ENCODE measurements around the gene A2M.

Gene A2M

GRCh38 chr12:9096563-9097176 is 19.0 kb downstream of the A2M start:
- no peaks in the 10 kb centered on the region for H3K9me3 ChIP-seq (ENCODE audit: control insufficient read depth in 2 of 2, low read length in 2 of 2)
- H3K9ac ChIP-seq (ENCODE audit: low read length in 2 of 2) = no peak overlapping the region
- peaks cover 2% of the 10 kb centered on the region for H3K4me1 ChIP-seq (ENCODE audit: control insufficient read depth, insufficient read depth, low read length)
- H3K27me3 ChIP-seq (ENCODE audit: control insufficient read depth in 1 of 2, insufficient read depth in 2 of 2, low read length in 2 of 2) = no peaks in the 10 kb centered on the region
- peaks cover 36 to 39% of the 10 kb centered on the region in 2 donors for H3K36me3 ChIP-seq (ENCODE audit: control insufficient read depth in 2 of 2, insufficient read depth in 2 of 2, low read length in 2 of 2)
- H3K4me3 ChIP-seq (ENCODE audit: low read length in 2 of 2) = no peak overlapping the region
- H3K27ac ChIP-seq (ENCODE audit: low read length) = no peak overlapping the region

DNA sequence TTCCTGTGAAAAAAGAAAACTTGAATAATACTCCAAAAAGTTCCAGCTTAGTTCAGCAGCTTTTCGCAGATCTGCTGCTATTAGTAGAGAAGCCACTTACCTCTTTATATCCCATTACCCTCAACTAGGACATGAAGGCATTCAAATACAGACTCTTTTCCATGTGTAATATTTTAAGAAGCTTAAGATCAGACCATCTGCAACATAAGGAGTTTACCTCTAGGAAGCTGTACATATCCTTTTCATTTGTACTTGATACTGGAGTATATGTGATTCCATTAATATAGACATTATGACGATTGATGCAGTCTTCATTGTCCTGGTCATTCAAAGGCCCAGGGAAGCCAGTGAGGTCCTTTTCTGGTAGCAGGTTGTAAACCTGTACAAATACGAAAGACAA is 20.4 kb downstream of the A2M start:
- Histone ChIP-seq H3K9me3 (ENCODE audit: control insufficient read depth in 2 of 2, low read length in 2 of 2) (no peaks in the 10 kb centered on the region), H3K9ac (ENCODE audit: low read length in 2 of 2) (no peak overlapping the region), H3K4me1 (ENCODE audit: control insufficient read depth, insufficient read depth, low read length) (peaks cover 2% of the 10 kb centered on the region), H3K27ac (ENCODE audit: low read length) (no peak overlapping the region), H3K27me3 (ENCODE audit: control insufficient read depth in 1 of 2, insufficient read depth in 2 of 2, low read length in 2 of 2) (no peaks in the 10 kb centered on the region), H3K36me3 (ENCODE audit: control insufficient read depth in 2 of 2, insufficient read depth in 2 of 2, low read length in 2 of 2) (peaks cover 32 to 41% of the 10 kb centered on the region in 2 donors), H3K4me3 (ENCODE audit: low read length in 2 of 2) (no peak overlapping the region)

GRCh38 chr12:9094512-9095206 is 21.1 kb downstream of the A2M start:
- Histone ChIP-seq H3K9me3 (ENCODE audit: control insufficient read depth in 2 of 2, low read length in 2 of 2) (no peaks in the 10 kb centered on the region), H3K27me3 (ENCODE audit: control insufficient read depth in 1 of 2, insufficient read depth in 2 of 2, low read length in 2 of 2) (no peaks in the 10 kb centered on the region), H3K36me3 (ENCODE audit: control insufficient read depth in 2 of 2, insufficient read depth in 2 of 2, low read length in 2 of 2) (peaks cover 36 to 42% of the 10 kb centered on the region in 2 donors), H3K9ac (ENCODE audit: low read length in 2 of 2) (no peak overlapping the region), H3K27ac (ENCODE audit: low read length) (no peak overlapping the region), H3K4me3 (ENCODE audit: low read length in 2 of 2) (no peak overlapping the region), H3K4me1 (ENCODE audit: control insufficient read depth, insufficient read depth, low read length) (peaks cover 2% of the 10 kb centered on the region)

GRCh38 chr12:9091891-9092598 is 23.7 kb downstream of the A2M start:
- H3K4me3 ChIP-seq (ENCODE audit: low read length in 2 of 2) = no peak overlapping the region
- no peaks in the 10 kb centered on the region for H3K9me3 ChIP-seq (ENCODE audit: control insufficient read depth in 2 of 2, low read length in 2 of 2)
- H3K27me3 ChIP-seq (ENCODE audit: control insufficient read depth in 1 of 2, insufficient read depth in 2 of 2, low read length in 2 of 2) = no peaks in the 10 kb centered on the region
- no peak overlapping the region for H3K9ac ChIP-seq (ENCODE audit: low read length in 2 of 2)
- no peak overlapping the region for H3K27ac ChIP-seq (ENCODE audit: low read length)
- peaks cover 31 to 45% of the 10 kb centered on the region in 2 donors for H3K36me3 ChIP-seq (ENCODE audit: control insufficient read depth in 2 of 2, insufficient read depth in 2 of 2, low read length in 2 of 2)
- H3K4me1 ChIP-seq (ENCODE audit: control insufficient read depth, insufficient read depth, low read length) = peaks cover 2% of the 10 kb centered on the region

GRCh38 chr12:9090220-9090619 is 25.5 kb downstream of the A2M start:
- Histone ChIP-seq H3K4me3 (ENCODE audit: low read length in 2 of 2) (no peak overlapping the region), H3K9ac (ENCODE audit: low read length in 2 of 2) (no peak overlapping the region), H3K4me1 (ENCODE audit: control insufficient read depth, insufficient read depth, low read length) (peaks cover 2% of the 10 kb centered on the region), H3K9me3 (ENCODE audit: control insufficient read depth in 2 of 2, low read length in 2 of 2) (no peaks in the 10 kb centered on the region), H3K36me3 (ENCODE audit: control insufficient read depth in 2 of 2, insufficient read depth in 2 of 2, low read length in 2 of 2) (peaks cover 23 to 43% of the 10 kb centered on the region in 2 donors), H3K27me3 (ENCODE audit: control insufficient read depth in 1 of 2, insufficient read depth in 2 of 2, low read length in 2 of 2) (no peaks in the 10 kb centered on the region), H3K27ac (ENCODE audit: low read length) (no peak overlapping the region)

DNA sequence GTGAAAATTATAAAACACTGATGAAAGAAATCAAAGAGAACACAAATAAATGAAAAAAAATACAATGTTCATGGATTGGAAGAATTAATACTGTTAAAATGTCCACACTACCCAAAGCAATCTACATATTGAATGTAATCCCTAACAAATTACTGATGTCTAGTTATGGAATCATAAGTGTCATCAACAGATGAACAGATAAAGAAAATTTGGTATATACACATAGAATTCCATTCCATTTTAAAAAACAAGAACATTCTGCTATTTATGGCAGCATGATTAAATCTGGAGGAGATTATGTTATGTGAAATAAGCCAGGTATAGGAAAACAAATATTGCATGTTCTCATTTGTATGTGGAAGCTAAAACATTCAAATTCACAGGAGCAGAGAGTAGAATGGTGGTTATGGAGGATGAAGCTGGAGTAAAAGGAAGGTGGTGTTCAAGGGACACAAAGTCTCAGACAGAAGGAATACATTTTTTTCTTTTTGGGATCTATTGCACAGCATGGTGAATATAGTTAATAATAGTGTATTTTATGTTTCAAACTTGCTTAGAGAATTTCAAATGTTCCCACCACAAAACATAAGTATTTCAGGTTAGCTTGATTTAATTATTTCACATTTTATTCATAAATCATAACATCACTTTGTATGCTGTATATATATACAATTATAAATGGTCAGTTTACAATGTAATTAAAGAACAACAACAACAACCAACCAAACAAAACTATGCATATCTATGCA is 28.5 kb downstream of the A2M start:
- H3K4me3 ChIP-seq (ENCODE audit: low read length in 2 of 2) = no peak overlapping the region
- H3K9ac ChIP-seq (ENCODE audit: low read length in 2 of 2) = no peak overlapping the region
- H3K27me3 ChIP-seq (ENCODE audit: control insufficient read depth in 1 of 2, insufficient read depth in 2 of 2, low read length in 2 of 2) = no peaks in the 10 kb centered on the region
- peaks cover 21 to 31% of the 10 kb centered on the region in 2 donors for H3K36me3 ChIP-seq (ENCODE audit: control insufficient read depth in 2 of 2, insufficient read depth in 2 of 2, low read length in 2 of 2)
- no peaks in the 10 kb centered on the region for H3K4me1 ChIP-seq (ENCODE audit: control insufficient read depth, insufficient read depth, low read length)
- H3K9me3 ChIP-seq (ENCODE audit: control insufficient read depth in 2 of 2, low read length in 2 of 2) = no peaks in the 10 kb centered on the region
- no peak overlapping the region for H3K27ac ChIP-seq (ENCODE audit: low read length)

DNA sequence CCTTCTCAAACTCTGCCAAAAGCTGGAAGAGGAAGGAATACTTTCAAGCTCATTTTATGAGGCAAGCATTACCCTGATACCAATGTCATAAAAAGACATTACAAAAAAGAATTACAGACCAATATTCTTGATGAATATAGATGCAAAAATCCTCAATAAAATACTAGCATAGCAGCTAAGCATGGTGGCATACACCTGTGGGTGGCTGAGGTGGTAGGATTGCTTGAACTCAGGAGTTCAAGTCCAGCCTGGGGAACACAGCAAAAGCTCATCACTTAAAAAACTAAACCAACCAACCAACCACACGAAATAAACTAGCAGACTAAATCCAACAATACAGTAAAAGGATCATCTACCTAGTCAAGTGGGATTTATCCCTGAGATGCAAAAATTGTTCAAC is 29.6 kb downstream of the A2M start:
- H3K36me3 ChIP-seq (ENCODE audit: control insufficient read depth in 2 of 2, insufficient read depth in 2 of 2, low read length in 2 of 2) = peaks cover 16 to 27% of the 10 kb centered on the region in 2 donors
- no peak overlapping the region for H3K4me3 ChIP-seq (ENCODE audit: low read length in 2 of 2)
- H3K9me3 ChIP-seq (ENCODE audit: control insufficient read depth in 2 of 2, low read length in 2 of 2) = no peaks in the 10 kb centered on the region
- H3K9ac ChIP-seq (ENCODE audit: low read length in 2 of 2) = no peak overlapping the region
- H3K4me1 ChIP-seq (ENCODE audit: control insufficient read depth, insufficient read depth, low read length) = no peaks in the 10 kb centered on the region
- H3K27ac ChIP-seq (ENCODE audit: low read length) = no peak overlapping the region
- H3K27me3 ChIP-seq (ENCODE audit: control insufficient read depth in 1 of 2, insufficient read depth in 2 of 2, low read length in 2 of 2) = no peaks in the 10 kb centered on the region

GRCh38 chr12:9084417-9084816 is 31.3 kb downstream of the A2M start:
- H3K4me1 ChIP-seq (ENCODE audit: control insufficient read depth, insufficient read depth, low read length) = no peaks in the 10 kb centered on the region
- no peak overlapping the region for H3K9ac ChIP-seq (ENCODE audit: low read length in 2 of 2)
- no peaks in the 10 kb centered on the region for H3K9me3 ChIP-seq (ENCODE audit: control insufficient read depth in 2 of 2, low read length in 2 of 2)
- no peak overlapping the region for H3K4me3 ChIP-seq (ENCODE audit: low read length in 2 of 2)
- no peaks in the 10 kb centered on the region for H3K27me3 ChIP-seq (ENCODE audit: control insufficient read depth in 1 of 2, insufficient read depth in 2 of 2, low read length in 2 of 2)
- no peak overlapping the region for H3K27ac ChIP-seq (ENCODE audit: low read length)
- peaks cover 9 to 23% of the 10 kb centered on the region in 2 donors for H3K36me3 ChIP-seq (ENCODE audit: control insufficient read depth in 2 of 2, insufficient read depth in 2 of 2, low read length in 2 of 2)

DNA sequence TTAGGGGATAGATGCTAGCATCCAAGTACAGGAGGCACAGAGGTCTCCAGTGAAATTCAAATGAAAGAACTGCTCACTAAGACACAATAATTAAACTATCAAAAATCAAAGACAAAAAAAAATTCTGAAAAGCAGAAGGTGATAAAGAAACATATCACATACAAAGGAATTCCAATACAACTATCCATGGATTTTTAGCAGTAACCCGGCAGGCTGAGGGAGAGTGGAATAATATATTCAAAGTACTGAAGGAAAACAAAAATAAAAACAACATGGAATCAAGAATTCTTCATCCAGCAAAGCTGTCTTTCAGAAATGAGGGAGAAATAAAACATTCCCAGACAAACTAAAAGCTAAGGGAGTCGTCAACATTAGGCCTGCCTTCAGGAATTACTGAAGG is 31.9 kb downstream of the A2M start:
- no peaks in the 10 kb centered on the region for H3K4me1 ChIP-seq (ENCODE audit: control insufficient read depth, insufficient read depth, low read length)
- peaks cover 12 to 26% of the 10 kb centered on the region in 2 donors for H3K36me3 ChIP-seq (ENCODE audit: control insufficient read depth in 2 of 2, insufficient read depth in 2 of 2, low read length in 2 of 2)
- no peaks in the 10 kb centered on the region for H3K9me3 ChIP-seq (ENCODE audit: control insufficient read depth in 2 of 2, low read length in 2 of 2)
- no peak overlapping the region for H3K27ac ChIP-seq (ENCODE audit: low read length)
- H3K4me3 ChIP-seq (ENCODE audit: low read length in 2 of 2) = no peak overlapping the region
- no peak overlapping the region for H3K9ac ChIP-seq (ENCODE audit: low read length in 2 of 2)
- H3K27me3 ChIP-seq (ENCODE audit: control insufficient read depth in 1 of 2, insufficient read depth in 2 of 2, low read length in 2 of 2) = no peaks in the 10 kb centered on the region

DNA sequence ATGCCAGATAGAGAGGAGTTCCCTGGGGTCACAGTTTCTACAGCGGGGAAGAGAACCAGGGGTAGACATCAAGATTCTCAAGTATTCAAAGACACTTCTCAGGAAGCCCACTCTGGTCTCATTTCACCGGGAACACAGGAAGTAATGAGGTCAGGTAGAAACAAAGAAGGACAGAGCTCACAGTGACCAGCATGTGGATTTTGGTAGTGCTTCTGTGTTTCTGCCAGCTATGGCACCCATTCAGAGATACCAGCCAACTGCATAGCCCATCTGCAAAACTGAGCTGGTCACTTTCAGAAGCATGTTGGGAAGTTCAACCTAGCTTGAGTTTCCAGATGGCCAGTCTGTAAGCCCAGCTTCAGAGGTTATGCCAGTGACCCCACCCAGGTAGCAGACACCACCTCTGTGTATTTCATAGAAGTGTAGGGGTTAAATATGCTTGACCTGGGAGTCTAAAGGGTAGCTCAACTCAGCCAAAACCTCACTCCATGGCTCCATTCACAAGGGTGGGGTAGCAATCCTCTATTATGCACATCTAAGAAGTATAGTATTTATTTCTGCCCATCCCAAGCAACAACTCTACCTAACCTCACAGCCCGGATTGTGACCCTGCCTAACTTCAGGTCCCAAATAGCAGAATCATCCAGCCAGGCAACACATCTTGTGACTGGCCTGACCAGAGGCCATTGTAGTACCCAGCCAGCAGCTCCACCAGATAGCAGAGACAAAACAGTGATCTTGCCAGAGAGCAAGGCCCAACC is 33.9 kb downstream of the A2M start:
- no peak overlapping the region for H3K27ac ChIP-seq (ENCODE audit: low read length)

More for the DNA sequence above, 33.9 kb downstream of the A2M start:
- Histone ChIP-seq H3K27me3 (ENCODE audit: control insufficient read depth in 1 of 2, insufficient read depth in 2 of 2, low read length in 2 of 2) (no peaks in the 10 kb centered on the region), H3K9ac (ENCODE audit: low read length in 2 of 2) (no peak overlapping the region), H3K9me3 (ENCODE audit: control insufficient read depth in 2 of 2, low read length in 2 of 2) (no peaks in the 10 kb centered on the region), H3K4me3 (ENCODE audit: low read length in 2 of 2) (no peak overlapping the region), H3K36me3 (ENCODE audit: control insufficient read depth in 2 of 2, insufficient read depth in 2 of 2, low read length in 2 of 2) (peaks cover 21 to 40% of the 10 kb centered on the region in 2 donors), H3K4me1 (ENCODE audit: control insufficient read depth, insufficient read depth, low read length) (no peaks in the 10 kb centered on the region)

Measured in stomach smooth muscle (tissue), 2 donors.